Thyroid gland (tissue), 4 donors: ENCODE data around the gene GTSE1.

Experiments used
- CTCF ChIP-seq, 6 experiments: fragments of 200-600 bp in 3 of 6; fragments of 450-650 bp in 3 of 6; sonication (generic) in 3 of 6; IDR thresholded peaks; one replicate each; pipeline ENCODE4 v1.5.1; 2016 to 2019; ENCODE audit warnings: antibody characterized with exemption in 6 of 6, mild to moderate bottlenecking in 2 of 6, inconsistent platforms in 1 of 6, moderate library complexity in 1 of 6
- POLR2A ChIP-seq, 2 donors: fragments of 450-650 bp; IDR thresholded peaks; one replicate each; pipeline ENCODE4 v1.6.1; 2017; ENCODE audit warnings: antibody characterized with exemption in 2 of 2, mild to moderate bottlenecking in 2 of 2, moderate library complexity in 1 of 2

- no peak for TF ChIP-seq POLR2A (IDR thresholded peaks at IDR 0.05)
- TF ChIP-seq CTCF (IDR thresholded peaks at IDR 0.05): no peak
These were observed 15.6 kb upstream of the GTSE1 start for GRCh38 chr22:46280999-46281623.
